Fibroblast of lung (primary cell): Measurements from ENCODE around the gene ENPP3. TPM values are rescaled to one million over a fixed set of nuclear protein-coding genes. Genes with fewer than 3 reads are reported as not detected.

Experiments used
- DNase-seq, 2 donors: peaks; one replicate each; pipeline versions ENCODE4 v3.0.0 to v3.0.0-alpha.2; 2010; ENCODE audit warnings: low read depth in 2 of 2
- H2AFZ ChIP-seq: 2 replicates; pipeline ENCODE4 v1.5.1; 2012; ENCODE audit warnings: low read length, control low read depth, inconsistent platforms
- H3K27ac ChIP-seq: 2 replicates; pipeline ENCODE4 v1.5.1; 2011; ENCODE audit warnings: low read length, control low read depth; ENCODE audit not compliant: insufficient read depth
- H3K27me3 ChIP-seq: 2 replicates; pipeline ENCODE4 v1.5.1; 2011; ENCODE audit warnings: mild to moderate bottlenecking, low read length; ENCODE audit not compliant: control insufficient read depth, insufficient read depth
- H3K36me3 ChIP-seq: 2 replicates; pipeline ENCODE4 v1.5.1; 2011; ENCODE audit warnings: low read length; ENCODE audit not compliant: control insufficient read depth, insufficient read depth
- H3K4me1 ChIP-seq: 2 replicates; pipeline ENCODE4 v1.5.1; 2011; ENCODE audit warnings: low read length; ENCODE audit not compliant: control insufficient read depth, insufficient read depth; ENCODE audit errors: extremely low read depth
- H3K4me2 ChIP-seq: 2 replicates; pipeline ENCODE4 v1.5.1; 2011; ENCODE audit warnings: low read length, control low read depth; ENCODE audit not compliant: insufficient read depth; ENCODE audit errors: extremely low read depth
- H3K4me3 ChIP-seq, 4 experiments: fragments of 200-600 bp in 1 of 4; sonication (generic) in 1 of 4; replicated peaks in 1 of 4; 2 replicates each; pipeline ENCODE4 v1.5.1; 2011 to 2016; ENCODE audit warnings: low read length in 4 of 4, low read depth in 3 of 4, mild to moderate bottlenecking in 3 of 4, control low read depth in 2 of 4, inconsistent platforms in 1 of 4, mixed read lengths in 1 of 4; ENCODE audit not compliant: insufficient read depth in 1 of 4; ENCODE audit errors: control extremely low read depth in 1 of 4
- H3K79me2 ChIP-seq: 2 replicates; pipeline ENCODE4 v1.5.1; 2012; ENCODE audit warnings: mild to moderate bottlenecking, low read length, inconsistent platforms; ENCODE audit not compliant: control insufficient read depth, insufficient read depth
- H3K9ac ChIP-seq: 2 replicates; pipeline ENCODE4 v1.5.1; 2011; ENCODE audit warnings: mild to moderate bottlenecking, low read length, control low read depth; ENCODE audit not compliant: insufficient read depth
- H3K9me3 ChIP-seq: 2 replicates; pipeline ENCODE4 v1.5.1; 2012; ENCODE audit warnings: low read depth, low read length; ENCODE audit not compliant: control insufficient read depth, insufficient read depth
- H4K20me1 ChIP-seq: 2 replicates; pipeline ENCODE4 v1.5.1; 2011; ENCODE audit warnings: low read length; ENCODE audit not compliant: control insufficient read depth, insufficient read depth; ENCODE audit errors: extremely low read depth
- CTCF ChIP-seq, 2 donors: IDR thresholded peaks in 1 of 2; conservative IDR thresholded peaks in 1 of 2; 1 replicate in 1 of 2; 2 replicates in 1 of 2; pipeline ENCODE4 v1.5.1; 2011 to 2012; ENCODE audit warnings: low read length in 2 of 2, control low read depth in 1 of 2, inconsistent platforms in 1 of 2, low read depth in 1 of 2, mild to moderate bottlenecking in 1 of 2
- EZH2 ChIP-seq: IDR thresholded peaks from 2 replicates; pipeline ENCODE4 v1.5.1; 2012; ENCODE audit warnings: low read length, control low read depth, mild to moderate bottlenecking; ENCODE audit errors: missing control alignments
- polyA plus RNA-seq, 2 donors: library from polyadenylated mRNA; depleted of rRNA in 1 of 2; stranded (reverse) in 1 of 2; unstranded in 1 of 2; fragments of >200 nt; gene quantifications; 2 replicates each; pipeline ENCODE4 v1.2.1, GENCODE V29; 2011 to 2012; ENCODE audit warnings: missing spikeins in 1 of 2
- total RNA-seq: library from RNA; depleted of rRNA; stranded (reverse); fragments of >200 nt; gene quantifications from 2 replicates; pipeline ENCODE4 v1.2.1, GENCODE V29; 2014

Gene ENPP3
- total and polyA plus RNA-seq, 2 donors (not counting 1 experiment from before 2014, with no cell fraction given): 0.06 to 0.17 TPM

- DNase-seq: no peak
- Histone ChIP-seq H3K79me2 (no peaks in the 10 kb centered on the region), H3K9ac (no peak overlapping the region), H3K36me3 (no peaks in the 10 kb centered on the region), H4K20me1 (no peaks in the 10 kb centered on the region), H3K27me3 (no peaks in the 10 kb centered on the region), H3K4me1 (no peaks in the 10 kb centered on the region), H2AFZ (no peak overlapping the region), H3K4me2 (no peak overlapping the region), H3K9me3 (no peaks in the 10 kb centered on the region), H3K27ac (no peak overlapping the region), H3K4me3 (no peak overlapping the region)
- no peak for TF ChIP-seq CTCF (conservative IDR thresholded peaks at IDR 0.05 in 1 of 2, IDR thresholded peaks at IDR 0.05 in 1 of 2; ENCODE audit: low read depth in 1 of 2, low read length in 2 of 2)
- no peak for TF ChIP-seq EZH2
Observed at GRCh38 chr6:131795366-131795765, 158.3 kb downstream of the ENPP3 start.

Other genes starting within 250 kb of the ENPP3 start
- gene ARG1, start 64.1 kb upstream of the ENPP3 start, total RNA-seq: not detected in 2 replicates
- gene ARG1, start 64.1 kb upstream of the ENPP3 start, polyA plus RNA-seq: not detected in 2 replicates
- gene MED23, start 9.1 kb upstream of the ENPP3 start, total RNA-seq: 24.7 and 27.4 TPM in 2 replicates
- gene MED23, start 9.1 kb upstream of the ENPP3 start, polyA plus RNA-seq: 21.7 and 25.1 TPM in 2 replicates
- gene OR2A4, start 64.1 kb downstream of the ENPP3 start, total RNA-seq: not detected in 2 replicates
- 0.08 TPM in 1 of 2 replicates, not detected in the other for gene OR2A4, start 64.1 kb downstream of the ENPP3 start, polyA plus RNA-seq
- gene CTAGE9, start 73.7 kb downstream of the ENPP3 start, total RNA-seq: not detected in 2 replicates
- gene CTAGE9, start 73.7 kb downstream of the ENPP3 start, polyA plus RNA-seq: not detected in 2 replicates
- gene ENPP1, start 170.7 kb downstream of the ENPP3 start, total RNA-seq: 13.1 and 85.4 TPM in 2 replicates
- gene ENPP1, start 170.7 kb downstream of the ENPP3 start, polyA plus RNA-seq: 48.6 and 51.7 TPM in 2 replicates